Activated CD4-positive, alpha-beta T cell treated with anti-CD3 and anti-CD28 coated beads for 4 hours (primary cell): ENCODE data around the gene ZBTB18.

ENCODE experiments used
- DNase-seq, 2 donors: peaks; one replicate each; pipeline ENCODE4 v3.0.0-alpha.2; 2020

The ZBTB18 gene

GRCh38 chr1:244064621-244065020 is 13.5 kb downstream of the ZBTB18 start:
- DNase-seq = no peak

GRCh38 chr1:244065063-244065793 is 14.1 kb downstream of the ZBTB18 start:
- no peak for DNase-seq

- no peak for DNase-seq
Measured at GRCh38 chr1:244065960-244066388, 14.9 kb downstream of the ZBTB18 start.

GRCh38 chr1:244066954-244067716 is 16.1 kb downstream of the ZBTB18 start:
- no peak for DNase-seq

- DNase-seq = no peak
Measured at GRCh38 chr1:244067893-244068292, 16.8 kb downstream of the ZBTB18 start.

- no peak for DNase-seq
Measured at GRCh38 chr1:244068567-244068966, 17.5 kb downstream of the ZBTB18 start.

- no peak for DNase-seq
Measured at GRCh38 chr1:244069326-244069898, 18.3 kb downstream of the ZBTB18 start.

GRCh38 chr1:244074559-244075171 is 23.6 kb downstream of the ZBTB18 start:
- peak; percentile 68 to 70 for DNase-seq

GRCh38 chr1:244075247-244075722 is 24.2 kb downstream of the ZBTB18 start:
- no peak for DNase-seq

- DNase-seq = no peak
Measured at GRCh38 chr1:244076740-244077139, 25.7 kb downstream of the ZBTB18 start.

GRCh38 chr1:244077473-244078220 is 26.6 kb downstream of the ZBTB18 start:
- no peak for DNase-seq

GRCh38 chr1:244080343-244080929 is 29.4 kb downstream of the ZBTB18 start:
- DNase-seq = no peak

- no peak for DNase-seq
Measured at GRCh38 chr1:244082969-244083368, 31.9 kb downstream of the ZBTB18 start.

- DNase-seq = no peak
Measured at GRCh38 chr1:244083383-244083943, 32.4 kb downstream of the ZBTB18 start.

- no peak for DNase-seq
Measured at GRCh38 chr1:244084763-244085162, 33.7 kb downstream of the ZBTB18 start.

- DNase-seq = no peak
Measured at GRCh38 chr1:244085891-244086290, 34.8 kb downstream of the ZBTB18 start.

- DNase-seq = no peak
Measured at GRCh38 chr1:244087021-244087560, 36.0 kb downstream of the ZBTB18 start.

- no peak for DNase-seq
Measured at GRCh38 chr1:244087611-244088010, 36.5 kb downstream of the ZBTB18 start.

- DNase-seq = no peak
Measured at GRCh38 chr1:244088161-244088560, 37.1 kb downstream of the ZBTB18 start.

- DNase-seq = no peak
Measured at GRCh38 chr1:244089561-244089960, 38.5 kb downstream of the ZBTB18 start.

- no peak for DNase-seq
Measured at GRCh38 chr1:244090645-244091044, 39.6 kb downstream of the ZBTB18 start.
